NT2/D1 (cell line): ENCODE data around the gene CD79A.

ENCODE experiments used
- SUZ12 ChIP-seq: IDR thresholded peaks from 2 replicates; pipeline ENCODE4 v1.6.1; 2011; ENCODE audit not compliant: insufficient read length, insufficient read depth; ENCODE audit errors: extremely low read depth
- YY1 ChIP-seq: IDR thresholded peaks from 2 replicates; pipeline ENCODE4 v1.6.1; 2011; ENCODE audit not compliant: insufficient read length, insufficient read depth

- no peak for TF ChIP-seq YY1
- no peak for TF ChIP-seq SUZ12
Observed at GRCh38 chr19:41901707-41902360, 24.8 kb downstream of the CD79A start.
